HG02938 (cell line): ENCODE results near the gene SEMA5B.

Source experiments
- ATAC-seq: cut with Tn5 transposase; IDR thresholded peaks from one replicate; pipeline ENCODE4 v1.9.1; 2021; ENCODE audit warnings: mild to moderate bottlenecking, moderate library complexity; ENCODE audit not compliant: unreplicated experiment

The SEMA5B gene

DNA sequence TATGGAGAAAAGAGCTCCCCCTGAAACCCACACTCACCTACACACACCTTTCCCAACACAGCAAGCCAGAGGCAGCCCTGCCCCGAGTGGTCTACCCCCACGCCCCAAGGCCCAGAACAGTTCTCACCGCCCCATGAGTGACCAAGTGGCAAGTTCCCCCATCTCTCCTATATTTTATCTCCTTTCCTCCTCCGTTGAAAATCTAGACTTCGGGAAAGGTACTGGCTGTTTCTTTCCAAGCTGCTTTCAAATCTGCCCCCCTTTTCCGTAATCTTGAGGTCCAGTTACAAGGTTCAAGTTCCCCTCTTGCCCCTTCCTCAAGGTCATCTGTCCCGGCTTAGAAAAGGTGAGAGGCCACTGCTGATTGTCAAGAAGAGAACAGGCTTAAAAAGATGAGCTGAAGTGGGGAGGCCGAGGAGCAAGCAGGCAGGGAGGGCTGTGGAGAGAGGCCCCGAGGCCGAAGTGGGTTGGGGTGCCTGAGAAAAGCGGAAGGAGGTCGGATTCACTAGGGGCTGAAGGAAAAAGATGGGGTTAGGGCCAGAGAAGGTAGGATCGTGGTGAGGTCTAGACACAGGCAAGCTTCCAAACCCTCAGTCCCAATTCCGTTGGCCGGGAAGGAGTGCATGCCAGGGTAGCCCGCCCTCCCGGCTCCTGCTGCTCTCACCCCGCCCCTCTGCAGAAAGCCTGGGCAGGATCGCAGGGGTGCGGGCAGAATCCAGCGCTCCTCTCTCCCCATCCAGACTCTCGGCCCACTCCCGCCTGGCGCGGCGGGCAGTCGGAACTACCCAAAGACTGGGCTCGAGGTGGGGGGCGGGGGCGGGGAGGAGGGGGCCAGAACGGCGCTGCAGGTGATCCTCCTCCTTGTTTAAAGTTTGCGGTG, 1.7 kb downstream of the SEMA5B start:
- ATAC-seq, result no peak

DNA sequence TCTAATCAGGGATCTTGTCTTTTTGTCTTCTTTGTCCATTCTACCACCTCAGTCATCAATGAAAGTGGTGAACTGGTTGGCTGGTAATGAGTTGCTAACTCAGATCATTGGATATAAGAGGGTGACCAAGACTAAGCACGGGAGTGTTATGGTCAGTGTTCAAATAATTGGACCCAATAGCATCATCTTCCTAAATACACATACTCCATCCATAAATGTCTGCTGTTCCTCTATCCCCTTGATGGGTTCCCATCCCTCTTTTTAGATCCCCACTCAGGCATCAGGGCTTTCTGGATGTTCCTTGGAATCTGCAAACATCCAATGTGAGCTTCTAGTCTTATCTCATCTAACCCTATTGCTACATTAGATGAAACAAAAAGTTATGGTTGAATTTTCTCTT, 3.5 kb downstream of the SEMA5B start:
- no peak for ATAC-seq

DNA sequence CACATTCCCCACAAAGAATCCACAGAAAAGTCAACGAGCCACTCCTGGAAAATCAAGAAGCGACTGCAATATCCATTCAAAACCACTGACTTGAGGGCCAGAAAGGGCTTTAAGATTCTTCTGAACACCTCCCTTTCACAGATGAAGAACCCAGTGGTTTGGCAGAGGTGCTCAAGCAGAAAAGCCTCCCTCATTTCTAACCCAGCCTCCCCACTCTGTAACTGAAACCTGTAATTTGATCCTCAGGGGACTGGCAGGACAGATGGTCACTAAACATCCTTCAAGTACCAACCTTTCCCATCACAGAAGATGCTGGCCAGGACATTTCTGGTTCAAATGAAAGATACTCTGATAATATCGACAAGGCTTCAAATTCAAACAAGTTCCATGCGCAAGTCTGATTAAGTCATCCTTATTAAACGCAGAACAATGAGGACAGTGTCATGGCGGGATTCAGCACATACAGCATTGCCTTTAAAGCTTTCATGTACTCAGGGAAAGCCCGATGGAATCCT, 5.5 kb downstream of the SEMA5B start:
- no peak for ATAC-seq

DNA sequence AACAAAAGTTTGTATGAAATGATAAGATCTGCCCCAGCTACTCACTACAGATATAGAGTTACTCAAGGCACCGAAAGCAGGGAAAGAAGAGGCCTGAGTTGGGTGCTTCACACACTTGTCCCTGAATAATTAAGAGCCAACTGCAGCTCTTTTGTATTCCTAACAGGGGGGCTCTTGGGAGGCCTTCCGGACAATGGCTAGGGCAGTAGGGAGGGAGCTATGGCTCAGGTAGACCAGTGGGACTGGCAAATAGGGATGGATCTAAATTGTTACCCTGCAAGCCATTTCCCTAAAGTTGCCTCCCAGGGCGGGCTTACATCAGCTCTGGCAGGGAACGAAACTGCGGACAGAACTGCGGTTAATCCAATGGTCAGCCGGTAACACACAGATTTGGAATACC, 6.2 kb downstream of the SEMA5B start:
- ATAC-seq, result no peak

DNA sequence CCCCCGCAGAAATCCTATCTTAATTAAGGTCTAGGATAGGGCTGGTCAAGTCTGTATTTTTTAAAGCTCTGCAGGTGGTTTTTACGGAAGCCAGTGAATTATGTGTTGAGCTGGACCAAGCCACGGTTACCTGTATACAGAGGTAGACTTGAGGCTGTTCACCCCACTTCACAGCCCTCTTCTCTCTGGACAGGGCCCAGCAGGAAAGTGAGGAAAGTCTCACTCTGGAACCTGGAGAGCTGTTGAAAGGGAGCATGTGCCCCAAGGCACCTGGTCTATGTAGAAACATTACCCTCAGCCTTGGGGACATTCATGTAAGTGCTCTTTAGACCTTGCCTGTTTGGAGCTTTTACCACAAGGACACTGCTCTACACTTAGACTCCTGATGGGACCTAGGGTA, 6.9 kb downstream of the SEMA5B start:
- ATAC-seq, result no peak

DNA sequence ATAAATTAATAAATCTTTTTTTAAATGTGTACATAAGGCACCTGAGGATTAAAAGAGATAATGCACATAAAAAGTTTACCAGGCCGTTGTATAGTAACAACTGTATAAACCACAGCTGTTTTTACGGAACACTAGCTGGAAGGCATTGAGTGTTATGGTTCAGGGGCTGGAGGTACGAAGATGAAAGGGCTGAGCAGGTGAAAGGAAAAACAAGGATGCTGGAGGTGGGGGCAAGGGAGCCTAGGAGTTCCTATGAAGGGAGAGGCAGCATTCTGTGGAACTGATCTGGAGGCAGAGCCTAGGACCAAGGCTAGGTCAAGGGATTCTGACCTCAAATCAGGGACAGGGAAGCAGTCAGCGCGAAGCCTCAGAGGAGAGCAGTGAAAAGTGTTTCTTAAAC, 8.0 kb downstream of the SEMA5B start:
- no peak for ATAC-seq

DNA sequence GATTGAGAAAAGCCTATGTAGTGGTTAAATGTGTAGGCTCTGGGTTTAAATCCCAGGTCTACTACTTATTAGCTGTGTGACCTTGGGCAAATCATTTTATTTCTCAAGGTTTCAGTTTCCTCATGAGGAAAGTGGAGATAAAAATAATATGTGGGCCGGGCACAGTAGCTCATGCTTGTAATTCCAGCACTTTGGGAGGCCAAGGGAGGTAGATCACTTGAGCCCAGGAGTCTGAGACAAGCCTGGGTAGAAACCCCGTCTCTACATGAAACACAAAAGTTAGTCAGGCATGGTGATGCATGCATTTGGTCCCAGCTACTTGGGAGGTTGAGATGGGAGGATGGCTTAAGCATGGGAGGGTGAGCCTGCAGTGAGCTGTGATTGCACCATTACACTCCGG, 8.4 kb downstream of the SEMA5B start:
- ATAC-seq, result no peak

DNA sequence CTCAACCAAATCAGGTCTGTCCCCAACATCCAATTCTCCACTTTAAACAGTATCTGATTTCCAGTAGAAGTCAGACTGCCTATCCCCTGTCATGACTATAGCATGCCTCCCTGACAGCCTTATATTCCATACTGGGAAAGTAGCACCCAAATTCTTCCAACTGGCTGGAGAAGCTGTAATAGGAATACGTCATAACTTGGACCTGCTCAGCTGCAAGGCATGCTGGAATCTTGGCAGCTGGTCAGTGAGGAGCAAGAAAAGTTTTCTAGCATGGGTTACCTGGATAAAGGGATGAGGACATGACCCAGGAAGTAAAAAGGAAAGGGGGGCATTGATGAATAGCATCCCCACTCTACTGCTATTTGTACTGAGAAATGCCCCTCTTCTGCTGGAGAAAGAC, 8.9 kb downstream of the SEMA5B start:
- ATAC-seq, result no peak

DNA sequence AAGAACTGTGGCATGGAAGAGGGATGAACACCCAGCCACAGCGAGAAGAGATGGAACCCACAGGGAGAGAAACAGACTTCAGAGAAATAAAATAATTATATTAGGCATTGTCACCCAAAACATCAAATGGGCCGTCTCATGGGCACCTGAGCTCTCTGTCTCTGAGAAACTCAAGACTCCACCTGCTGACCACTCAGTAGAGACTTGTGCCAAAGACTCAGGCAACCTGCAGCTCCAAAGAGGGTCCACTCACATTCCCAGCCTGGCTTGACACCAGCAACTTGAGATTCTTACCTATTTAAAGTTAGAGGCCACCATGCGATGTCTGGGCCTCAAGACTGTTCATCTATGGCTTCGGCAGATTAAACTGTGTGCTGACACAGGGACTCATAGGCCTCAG, 12.0 kb downstream of the SEMA5B start:
- no peak for ATAC-seq

DNA sequence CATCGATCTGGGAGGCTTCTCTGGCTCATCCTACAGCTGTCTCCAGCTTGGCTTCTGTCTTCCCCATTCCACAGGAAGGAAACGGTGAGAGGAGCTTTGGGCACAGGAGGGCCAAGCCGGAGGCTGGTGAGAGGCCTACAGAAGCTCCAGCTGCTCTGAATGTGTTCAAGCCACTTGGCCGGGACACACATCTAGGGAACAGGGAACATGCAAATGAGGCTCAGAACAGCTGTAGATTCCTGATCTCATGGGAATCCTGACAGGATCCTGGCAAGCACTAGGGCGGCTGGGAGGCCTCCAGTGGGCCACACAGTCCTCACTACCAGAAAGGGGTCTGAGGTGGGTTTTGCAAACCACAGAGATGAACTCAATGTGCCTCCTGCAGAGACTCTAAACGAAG, 13.7 kb downstream of the SEMA5B start:
- ATAC-seq, result no peak

DNA sequence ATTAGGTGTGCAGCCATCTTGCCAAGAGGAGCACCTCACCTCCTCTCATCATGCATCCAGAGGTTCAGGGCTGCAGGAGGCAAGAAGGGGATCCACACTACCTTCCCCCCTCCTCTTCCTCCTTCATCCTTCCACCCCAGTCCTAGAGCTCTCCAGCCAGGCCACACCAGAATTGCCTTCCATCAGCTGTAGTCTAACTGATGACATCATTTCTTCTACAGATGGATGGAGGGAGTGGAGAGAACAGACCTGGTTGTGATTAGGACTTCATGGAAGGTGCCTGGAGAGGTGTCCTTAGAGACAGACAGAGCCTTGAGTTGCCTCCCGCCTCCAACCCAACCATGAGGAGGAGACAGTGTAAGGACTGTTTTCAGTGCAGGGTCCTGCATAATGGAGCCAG, 14.9 kb downstream of the SEMA5B start:
- ATAC-seq, result no peak

DNA sequence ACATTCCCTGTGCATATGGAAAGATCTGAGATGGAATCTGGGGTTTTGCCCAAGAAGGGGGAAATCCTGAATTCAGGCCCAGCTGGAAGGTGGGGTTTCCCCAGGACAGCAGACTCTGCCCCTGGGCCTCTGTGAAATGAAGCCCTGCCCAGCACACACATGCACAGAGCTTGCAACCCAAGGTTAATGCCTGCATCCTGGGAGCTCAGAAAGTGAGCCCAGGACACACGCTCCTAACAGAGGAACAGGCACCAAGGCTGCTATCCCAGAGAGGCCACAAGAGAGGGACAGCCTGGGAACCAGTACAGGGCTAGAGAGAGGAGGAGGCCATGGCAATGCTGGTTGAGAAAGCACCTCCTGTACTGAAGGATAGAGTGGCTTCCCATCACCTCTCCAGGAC, 16.1 kb downstream of the SEMA5B start:
- no peak for ATAC-seq

DNA sequence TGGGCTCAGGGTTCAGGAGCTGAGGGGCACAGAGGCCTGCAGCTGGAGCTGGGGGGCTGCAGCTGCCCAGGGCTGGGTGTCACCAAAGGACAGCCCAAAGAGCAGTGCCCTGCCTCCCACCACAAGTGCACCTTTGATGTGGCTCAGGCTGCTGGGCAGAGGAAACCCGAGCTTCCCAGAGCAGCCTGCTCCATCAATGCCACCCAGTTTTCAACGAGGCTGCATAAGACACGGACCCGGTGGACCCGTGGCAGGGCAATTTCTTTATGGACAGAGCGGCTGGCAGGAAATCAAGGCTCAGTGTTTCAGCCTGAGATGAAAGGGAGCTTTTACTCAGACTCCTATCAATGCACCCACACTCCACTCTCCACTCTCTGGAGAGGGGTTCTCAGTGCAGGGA, 18.7 kb downstream of the SEMA5B start:
- no peak for ATAC-seq

DNA sequence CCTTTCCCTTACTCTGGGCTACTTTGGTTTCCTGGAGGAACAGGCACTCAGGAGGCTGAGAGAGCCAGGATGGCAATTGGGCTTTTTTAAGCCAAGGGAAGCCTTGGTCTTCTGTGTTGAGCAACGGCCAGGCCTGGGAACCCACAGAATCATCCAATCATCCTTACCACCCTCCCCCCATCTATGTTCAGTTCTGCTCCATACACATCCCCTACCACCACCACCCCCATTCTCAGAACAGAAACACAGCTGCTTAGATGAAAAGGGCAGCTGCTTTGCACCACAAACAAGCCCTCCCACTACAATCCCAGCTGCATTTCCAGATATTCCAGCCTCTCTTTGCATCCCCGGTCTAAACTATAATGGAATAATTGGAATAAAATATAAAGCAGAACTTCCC, 21.0 kb downstream of the SEMA5B start:
- no peak for ATAC-seq

DNA sequence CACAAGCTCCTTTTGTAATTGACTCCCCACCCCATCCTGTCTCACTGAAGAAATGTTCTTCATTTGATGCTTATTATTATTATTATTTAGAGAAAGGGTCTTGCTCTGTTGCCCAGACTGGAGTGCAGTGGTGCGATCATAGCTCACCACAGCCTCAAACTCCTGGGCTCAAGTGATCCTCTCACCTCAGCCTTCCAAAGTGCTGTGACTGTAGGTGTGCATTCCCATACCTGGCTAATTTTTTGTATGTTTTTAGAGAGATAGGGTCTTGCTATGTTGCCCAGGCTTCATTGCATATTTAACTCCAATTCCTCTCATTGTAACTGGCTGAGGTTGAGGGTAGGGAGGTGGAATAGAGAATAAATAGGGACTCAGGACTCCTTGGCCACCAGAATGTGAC, 22.3 kb downstream of the SEMA5B start:
- no peak for ATAC-seq

DNA sequence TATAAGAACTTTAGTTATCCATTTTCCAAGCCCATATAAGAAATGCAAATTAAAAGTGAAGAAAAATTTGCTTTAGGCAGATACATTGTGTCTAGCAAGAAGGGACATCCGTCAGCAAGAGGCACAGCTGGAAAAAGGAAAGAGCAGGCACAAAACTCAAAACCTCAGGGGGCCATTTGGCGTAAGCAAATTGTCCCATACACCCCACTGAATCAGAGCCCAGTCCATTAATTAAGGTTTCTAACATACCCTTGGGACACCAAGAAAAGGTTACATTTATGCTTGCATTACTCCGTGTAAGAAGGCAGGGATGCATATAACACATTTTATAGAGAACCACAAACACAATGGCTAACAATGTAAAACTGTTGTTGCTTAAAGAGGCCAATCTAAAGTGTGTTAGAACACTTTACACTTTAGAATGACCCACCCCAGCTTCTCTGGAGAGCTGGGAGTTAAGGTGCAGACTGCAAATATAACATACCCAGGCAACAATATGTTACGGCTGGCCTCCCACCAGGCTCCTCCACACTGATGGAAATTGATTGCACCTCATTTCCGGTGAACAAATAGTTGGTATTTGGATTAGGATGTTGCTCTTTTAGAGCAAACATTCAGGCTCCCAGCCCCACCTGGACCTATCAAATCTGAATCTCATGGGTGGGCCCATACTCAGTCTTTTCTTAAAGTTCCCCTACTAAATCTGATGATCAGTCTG, 23.2 kb downstream of the SEMA5B start:
- no peak for ATAC-seq

DNA sequence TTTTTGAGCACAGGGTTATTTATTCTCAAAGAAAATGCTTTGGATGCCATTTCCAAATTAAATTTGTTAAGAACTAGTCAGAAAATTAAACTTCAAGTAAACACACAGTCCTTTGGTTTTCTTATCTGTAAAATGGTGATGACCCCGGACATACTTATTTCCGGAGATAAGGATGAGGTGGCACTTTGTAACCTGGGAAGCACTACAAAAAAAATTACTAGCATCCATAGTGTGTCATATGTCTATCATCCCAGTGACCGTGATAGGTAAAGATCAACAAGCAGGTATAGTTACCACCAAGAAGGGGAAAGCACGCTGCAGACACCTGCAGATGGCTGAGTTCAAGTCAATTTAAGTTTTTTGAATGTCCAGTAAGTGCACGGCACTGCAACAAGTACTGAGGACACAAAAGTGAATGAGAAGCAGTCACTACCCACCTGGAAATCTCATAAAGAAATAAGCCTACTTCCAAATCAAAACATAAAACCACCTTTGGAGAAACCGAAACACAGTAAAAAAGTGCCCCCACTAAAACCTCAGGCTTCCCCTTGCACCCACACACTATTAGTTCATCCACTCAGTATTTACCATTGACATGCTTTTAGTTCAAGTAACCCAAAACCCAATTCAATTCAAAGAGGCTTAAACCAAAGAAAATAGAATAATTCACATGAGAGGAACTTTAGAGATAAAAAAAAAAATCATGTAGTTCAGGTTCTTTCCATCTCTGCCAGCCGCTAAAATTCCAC, 24.6 kb downstream of the SEMA5B start:
- no peak for ATAC-seq

DNA sequence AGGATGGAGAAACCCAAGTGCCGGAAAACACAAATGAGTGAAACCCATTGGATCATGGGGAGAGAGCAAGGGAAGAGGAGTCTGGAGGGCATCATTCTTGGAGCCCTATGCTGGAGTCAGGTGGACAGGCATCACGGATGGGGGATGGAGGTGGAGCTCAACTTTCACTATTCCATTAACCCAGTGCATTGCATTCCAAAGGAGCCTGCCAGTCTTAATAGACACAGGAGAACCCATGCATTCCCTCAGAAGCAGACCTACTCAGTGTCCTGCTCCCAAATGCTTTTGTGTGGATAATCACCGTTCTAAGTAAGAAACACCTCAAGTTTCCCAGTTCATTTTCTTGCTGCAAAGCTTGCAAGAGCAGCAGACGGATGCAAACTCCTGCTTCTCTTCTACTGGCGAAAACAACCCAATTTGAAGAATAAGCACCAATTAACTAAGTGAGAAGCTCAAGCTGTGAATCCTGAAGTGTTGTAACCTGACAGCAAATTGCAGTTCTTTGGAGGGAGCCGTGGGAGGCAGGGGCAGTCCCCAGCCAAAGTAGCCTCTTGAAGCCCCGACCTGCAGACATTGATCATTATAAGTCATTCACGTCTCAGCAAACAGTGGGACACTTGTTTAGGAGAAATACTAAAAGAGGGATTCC, 25.3 kb downstream of the SEMA5B start:
- no peak for ATAC-seq

DNA sequence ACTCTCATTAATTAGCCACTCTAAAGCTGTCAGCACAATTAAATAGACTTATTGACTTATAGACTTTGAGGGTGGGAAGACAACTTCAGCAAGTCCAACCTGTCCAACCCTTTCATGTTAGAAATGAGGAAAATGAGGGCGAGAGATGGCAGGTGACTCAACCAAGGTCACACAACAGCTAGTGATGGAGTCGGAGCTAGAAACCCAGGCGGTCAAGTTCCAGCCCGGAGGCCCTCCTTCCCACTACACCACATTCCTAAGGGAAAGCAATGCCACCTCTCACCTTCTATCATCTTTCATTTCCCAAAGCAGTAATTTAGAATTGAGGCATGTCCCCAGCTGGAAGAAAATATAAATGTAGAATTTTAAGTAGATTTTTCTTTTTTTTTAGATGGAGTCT, 28.7 kb downstream of the SEMA5B start:
- ATAC-seq, result no peak

DNA sequence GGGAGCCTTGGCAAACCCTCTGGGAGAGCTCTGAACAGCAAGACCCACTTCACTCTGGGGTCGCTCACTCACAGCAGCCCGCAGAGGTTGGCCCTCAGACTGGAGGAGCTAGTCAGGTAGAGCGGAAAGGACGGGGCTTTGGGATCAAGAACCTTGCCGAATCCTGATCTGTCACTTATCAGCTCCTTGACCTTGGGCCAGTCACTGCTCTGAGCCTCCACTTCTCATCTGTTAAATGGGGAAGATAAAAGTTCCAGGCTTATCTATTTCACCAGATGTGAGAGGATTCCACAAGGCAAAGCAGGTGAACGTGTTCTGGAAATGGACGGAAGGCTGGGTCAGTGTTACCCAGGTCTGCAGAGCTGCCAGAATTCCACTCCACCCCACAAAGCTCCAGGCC, 29.4 kb downstream of the SEMA5B start:
- no peak for ATAC-seq

DNA sequence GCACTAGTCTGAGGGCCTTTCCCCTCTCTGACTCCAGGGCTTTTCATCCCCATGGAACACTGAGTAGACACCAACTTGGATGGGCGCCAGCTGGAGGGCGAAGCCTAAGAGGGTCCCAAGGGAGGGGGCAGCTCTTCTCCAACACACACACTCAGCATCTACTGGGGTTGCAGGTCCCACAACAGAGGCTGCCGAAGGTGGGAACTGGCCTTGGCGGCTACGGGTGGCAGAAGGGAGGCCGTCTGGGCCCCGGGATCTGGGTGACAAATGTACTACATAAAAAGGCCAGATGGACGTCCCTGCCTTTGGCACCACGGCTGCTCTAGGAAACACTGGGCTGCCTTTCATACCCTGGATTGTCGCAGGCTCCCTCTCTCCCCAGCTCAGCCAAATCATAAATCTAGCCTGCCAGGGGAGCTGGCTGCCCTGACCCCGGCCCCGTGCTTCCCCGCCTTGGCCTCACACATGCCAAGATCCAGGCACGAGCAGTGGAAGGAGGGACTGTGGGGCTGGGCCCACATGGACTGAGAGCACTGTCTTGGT, 31.5 kb downstream of the SEMA5B start:
- ATAC-seq, result no peak
